WTC11 (cell line): ENCODE results near the gene ORAI1. TPM values are rescaled to one million over a fixed set of nuclear protein-coding genes. Genes with fewer than 3 reads are reported as not detected.

Experiments
- ATAC-seq: fragments of 200-7000 bp; cut with Tn5 transposase; 2 replicates; pipeline ENCODE4 v1.10.0; 2021; ENCODE audit warnings: mild to moderate bottlenecking, moderate library complexity
- CTCF ChIA-PET: fragments of 300-600 bp; sonication (Branson Sonifier 250); formaldehyde crosslinking; loops from one replicate; lab custom pipeline; 2021; ENCODE audit warnings: antibody characterized with exemption; lab: Charles Lee
- POLR2A ChIA-PET: fragments of 350-600 bp; sonication (Branson Sonifier 250); formaldehyde crosslinking; loops from one replicate; lab custom pipeline; 2021; ENCODE audit warnings: antibody characterized with exemption; lab: Charles Lee
- DNase-seq: peaks from one replicate; pipeline ENCODE4 v3.0.0; 2021; ENCODE audit warnings: low spot score
- H3K27ac Mint-ChIP-seq: 2 replicates; pipeline ENCODE4 v1.8.0; 2021; ENCODE audit warnings: mixed read lengths
- H3K27me3 Mint-ChIP-seq: 2 replicates; pipeline ENCODE4 v1.8.0; 2021; ENCODE audit warnings: low read depth, mild to moderate bottlenecking, moderate library complexity, mixed read lengths
- H3K36me3 Mint-ChIP-seq: 2 replicates; pipeline ENCODE4 v1.8.0; 2021; ENCODE audit warnings: mixed read lengths
- H3K4me1 Mint-ChIP-seq: 2 replicates; pipeline ENCODE4 v1.8.0; 2022; ENCODE audit warnings: mixed read lengths
- H3K4me3 Mint-ChIP-seq: 2 replicates; pipeline ENCODE4 v1.8.0; 2021; ENCODE audit warnings: mild to moderate bottlenecking, moderate library complexity, mixed read lengths
- H3K9me3 Mint-ChIP-seq: 2 replicates; pipeline ENCODE4 v1.8.0; 2021; ENCODE audit warnings: mixed read lengths
- ARID4B ChIP-seq: sonication (generic); formaldehyde crosslinking; IDR thresholded peaks from 2 replicates; pipeline ENCODE4 v1.8.0; 2023; ENCODE audit warnings: missing genetic modification reagents, mild to moderate bottlenecking, borderline replicate concordance
- ESRRA ChIP-seq: sonication (generic); formaldehyde crosslinking; IDR thresholded peaks from 2 replicates; pipeline ENCODE4 v1.8.1; 2022; ENCODE audit warnings: mild to moderate bottlenecking, missing genetic modification reagents, borderline replicate concordance
- FOXK1 ChIP-seq: sonication (generic); formaldehyde crosslinking; IDR thresholded peaks from 2 replicates; pipeline ENCODE4 v1.8.0; 2022; ENCODE audit warnings: mild to moderate bottlenecking, moderate library complexity, missing genetic modification reagents
- FOXP1 ChIP-seq: sonication (generic); formaldehyde crosslinking; IDR thresholded peaks from 2 replicates; pipeline ENCODE4 v1.8.0; 2022; ENCODE audit warnings: missing genetic modification reagents, mild to moderate bottlenecking, moderate library complexity, borderline replicate concordance
- GABPB1 ChIP-seq: sonication (generic); formaldehyde crosslinking; IDR thresholded peaks from 2 replicates; pipeline ENCODE4 v1.8.1; 2023; ENCODE audit warnings: mild to moderate bottlenecking, missing genetic modification reagents
- IRF2 ChIP-seq: sonication (generic); formaldehyde crosslinking; IDR thresholded peaks from 2 replicates; pipeline ENCODE4 v1.8.0; 2022; ENCODE audit warnings: low read depth, missing genetic modification reagents, borderline replicate concordance
- JUN ChIP-seq: sonication (generic); formaldehyde crosslinking; IDR thresholded peaks from 2 replicates; pipeline ENCODE4 v1.8.0; 2023; ENCODE audit warnings: mild to moderate bottlenecking, missing genetic modification reagents
- KAT7 ChIP-seq: sonication (generic); formaldehyde crosslinking; IDR thresholded peaks from 2 replicates; pipeline ENCODE4 v1.8.1; 2023; ENCODE audit warnings: missing genetic modification reagents, mild to moderate bottlenecking, borderline replicate concordance
- NFE2L1 ChIP-seq: sonication (generic); formaldehyde crosslinking; IDR thresholded peaks from 2 replicates; pipeline ENCODE4 v1.8.1; 2023; ENCODE audit warnings: missing genetic modification reagents
- OVOL2 ChIP-seq: fragments of 250-450 bp; sonication (Bioruptor Pico); IDR thresholded peaks from 2 replicates; pipeline ENCODE4 v1.9.0; 2021; ENCODE audit warnings: mild to moderate bottlenecking, borderline replicate concordance
- PREB ChIP-seq: sonication (generic); formaldehyde crosslinking; IDR thresholded peaks from 2 replicates; pipeline ENCODE4 v1.8.1; 2022; ENCODE audit warnings: mild to moderate bottlenecking, missing genetic modification reagents, moderate library complexity, borderline replicate concordance
- SOX15 ChIP-seq: fragments of 250-450 bp; sonication (Bioruptor Pico); IDR thresholded peaks from 2 replicates; pipeline ENCODE4 v1.9.0; 2021; ENCODE audit warnings: mild to moderate bottlenecking
- STAT6 ChIP-seq: sonication (generic); formaldehyde crosslinking; conservative IDR thresholded peaks from 2 replicates; pipeline ENCODE4 v1.8.1; 2023; ENCODE audit warnings: mild to moderate bottlenecking, low read depth, missing genetic modification reagents, moderate library complexity
- TEAD4 ChIP-seq: sonication (generic); formaldehyde crosslinking; IDR thresholded peaks from 2 replicates; pipeline ENCODE4 v1.8.0; 2022; ENCODE audit warnings: mild to moderate bottlenecking, missing genetic modification reagents
- ZNF416 ChIP-seq: fragments of 250-450 bp; sonication (Bioruptor Pico); IDR thresholded peaks from 2 replicates; pipeline ENCODE4 v1.9.0; 2021; ENCODE audit warnings: mild to moderate bottlenecking, inconsistent platforms
- ZNF671 ChIP-seq: fragments of 250-450 bp; sonication (Bioruptor Pico); IDR thresholded peaks from 2 replicates; pipeline ENCODE4 v1.8.0; 2021; ENCODE audit warnings: mild to moderate bottlenecking
- total RNA-seq: library from RNA; stranded (reverse); gene quantifications from 3 replicates; pipeline ENCODE4 v1.2.3, GENCODE V29; 2021
- TF ChIP-seq, protein P1 (sequence below): fragments of 250-450 bp; sonication (Bioruptor Pico); IDR thresholded peaks from 2 replicates; pipeline ENCODE4 v2.1.2; 2022; ENCODE audit warnings: mild to moderate bottlenecking, moderate library complexity
- TF ChIP-seq, protein P2 (sequence below): fragments of 250-450 bp; sonication (Bioruptor Pico); IDR thresholded peaks from 2 replicates; pipeline ENCODE4 v1.9.0; 2021; ENCODE audit warnings: mild to moderate bottlenecking
- TF ChIP-seq, protein P3 (sequence below): sonication (generic); formaldehyde crosslinking; IDR thresholded peaks from 2 replicates; pipeline ENCODE4 v1.8.1; 2022; ENCODE audit warnings: missing genetic modification reagents, borderline replicate concordance
- TF ChIP-seq, protein P4 (sequence below): sonication (generic); formaldehyde crosslinking; IDR thresholded peaks from 2 replicates; pipeline ENCODE4 v1.8.1; 2023; ENCODE audit warnings: mild to moderate bottlenecking, missing genetic modification reagents, moderate library complexity

Gene ORAI1
- total RNA-seq, 1 experiment from 2014 or later = 27.7 TPM

GRCh38 chr12:121628536-121628935 lies 2.2 kb downstream of the ORAI1 start:
- peak overlapping the region; percentile 81 for H3K4me3 Mint-ChIP-seq
- ATAC-seq = no peak
- DNase-seq = no peak
- TF ChIP-seq JUN (no peak), TEAD4 (CRISPR knock-in tag) (no peak), ESRRA (CRISPR knock-in tag) (no peak), GABPB1 (no peak), ARID4B (CRISPR knock-in tag) (no peak), SOX15 (CRISPR knock-in tag) (no peak), FOXP1 (CRISPR knock-in tag) (no peak), OVOL2 (no peak), NFE2L1 (CRISPR knock-in tag) (no peak), ZNF416 (CRISPR knock-in tag) (no peak)
- TF ChIP-seq, protein P1, sequence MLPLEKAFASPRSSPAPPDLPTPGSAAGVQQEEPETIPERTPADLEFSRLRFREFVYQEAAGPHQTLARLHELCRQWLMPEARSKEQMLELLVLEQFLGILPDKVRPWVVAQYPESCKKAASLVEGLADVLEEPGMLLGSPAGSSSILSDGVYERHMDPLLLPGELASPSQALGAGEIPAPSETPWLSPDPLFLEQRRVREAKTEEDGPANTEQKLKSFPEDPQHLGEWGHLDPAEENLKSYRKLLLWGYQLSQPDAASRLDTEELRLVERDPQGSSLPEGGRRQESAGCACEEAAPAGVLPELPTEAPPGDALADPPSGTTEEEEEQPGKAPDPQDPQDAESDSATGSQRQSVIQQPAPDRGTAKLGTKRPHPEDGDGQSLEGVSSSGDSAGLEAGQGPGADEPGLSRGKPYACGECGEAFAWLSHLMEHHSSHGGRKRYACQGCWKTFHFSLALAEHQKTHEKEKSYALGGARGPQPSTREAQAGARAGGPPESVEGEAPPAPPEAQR (CRISPR knock-in tag) = no peak
- TF ChIP-seq, protein P2, sequence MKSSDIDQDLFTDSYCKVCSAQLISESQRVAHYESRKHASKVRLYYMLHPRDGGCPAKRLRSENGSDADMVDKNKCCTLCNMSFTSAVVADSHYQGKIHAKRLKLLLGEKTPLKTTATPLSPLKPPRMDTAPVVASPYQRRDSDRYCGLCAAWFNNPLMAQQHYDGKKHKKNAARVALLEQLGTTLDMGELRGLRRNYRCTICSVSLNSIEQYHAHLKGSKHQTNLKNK = no peak
- TF ChIP-seq, protein P3, sequence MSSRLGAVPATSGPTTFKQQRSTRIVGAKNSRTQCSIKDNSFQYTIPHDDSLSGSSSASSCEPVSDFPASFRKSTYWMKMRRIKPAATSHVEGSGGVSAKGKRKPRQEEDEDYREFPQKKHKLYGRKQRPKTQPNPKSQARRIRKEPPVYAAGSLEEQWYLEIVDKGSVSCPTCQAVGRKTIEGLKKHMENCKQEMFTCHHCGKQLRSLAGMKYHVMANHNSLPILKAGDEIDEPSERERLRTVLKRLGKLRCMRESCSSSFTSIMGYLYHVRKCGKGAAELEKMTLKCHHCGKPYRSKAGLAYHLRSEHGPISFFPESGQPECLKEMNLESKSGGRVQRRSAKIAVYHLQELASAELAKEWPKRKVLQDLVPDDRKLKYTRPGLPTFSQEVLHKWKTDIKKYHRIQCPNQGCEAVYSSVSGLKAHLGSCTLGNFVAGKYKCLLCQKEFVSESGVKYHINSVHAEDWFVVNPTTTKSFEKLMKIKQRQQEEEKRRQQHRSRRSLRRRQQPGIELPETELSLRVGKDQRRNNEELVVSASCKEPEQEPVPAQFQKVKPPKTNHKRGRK (CRISPR knock-in tag) = no peak
- TF ChIP-seq, protein P4, sequence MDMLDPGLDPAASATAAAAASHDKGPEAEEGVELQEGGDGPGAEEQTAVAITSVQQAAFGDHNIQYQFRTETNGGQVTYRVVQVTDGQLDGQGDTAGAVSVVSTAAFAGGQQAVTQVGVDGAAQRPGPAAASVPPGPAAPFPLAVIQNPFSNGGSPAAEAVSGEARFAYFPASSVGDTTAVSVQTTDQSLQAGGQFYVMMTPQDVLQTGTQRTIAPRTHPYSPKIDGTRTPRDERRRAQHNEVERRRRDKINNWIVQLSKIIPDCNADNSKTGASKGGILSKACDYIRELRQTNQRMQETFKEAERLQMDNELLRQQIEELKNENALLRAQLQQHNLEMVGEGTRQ (CRISPR knock-in tag) = no peak
- POLR2A ChIA-PET = interaction anchor here (4.3 kb wide), 1 partner anchor 50 kb away, joined by 73 read pairs; the partner anchor contains the start of gene KDM2B
- peaks cover 66% of the 10 kb centered on the region for H3K4me1 Mint-ChIP-seq
- CTCF ChIA-PET = interaction anchor here (3.0 to 6.6 kb wide), 4 partner anchors 26 to 75 kb away, joined by 14 to 67 read pairs (median 60); partner anchors contain the start of genes KDM2B and MORN3
- H3K36me3 Mint-ChIP-seq = peaks cover 6% of the 10 kb centered on the region; the same call in 1 of the 2 replicates
- no peaks in the 10 kb centered on the region for H3K27me3 Mint-ChIP-seq
- no peaks in the 10 kb centered on the region for H3K9me3 Mint-ChIP-seq
- peak overlapping the region; percentile 67; the same call in 1 of the 2 replicates for H3K27ac Mint-ChIP-seq

- no peaks in the 10 kb centered on the region for H3K9me3 Mint-ChIP-seq
Measured at GRCh38 chr12:121630791-121631355, 4.5 kb downstream of the ORAI1 start.

More at GRCh38 chr12:121630791-121631355, 4.5 kb downstream of the ORAI1 start:
- ChIA-PET POLR2A (no interaction called here), CTCF (interaction anchor here (0.5 to 6.6 kb wide), 3 partner anchors 38 to 101 kb away, joined by 3 to 59 read pairs (median 6); partner anchors contain the start of gene MORN3)
- H3K27ac Mint-ChIP-seq = peak overlapping the region; percentile 73
- H3K36me3 Mint-ChIP-seq = peaks cover 9% of the 10 kb centered on the region; the same call in 1 of the 2 replicates
- no peak for TF ChIP-seq ZNF671 (CRISPR knock-in tag)
- no peak for TF ChIP-seq IRF2 (CRISPR knock-in tag)
- TF ChIP-seq PREB (CRISPR knock-in tag) = no peak
- no peak for TF ChIP-seq FOXK1 (CRISPR knock-in tag)
- TF ChIP-seq KAT7 (CRISPR knock-in tag) = no peak
- TF ChIP-seq STAT6 (CRISPR knock-in tag) = no peak
- H3K4me3 Mint-ChIP-seq = no peak overlapping the region
- DNase-seq = no peak
- peaks cover 62% of the 10 kb centered on the region for H3K4me1 Mint-ChIP-seq
- ATAC-seq = no peak
- no peaks in the 10 kb centered on the region for H3K27me3 Mint-ChIP-seq
